ENCODE results near the gene NEB. TPM values are rescaled to one million over a fixed set of nuclear protein-coding genes. Genes with fewer than 3 reads are reported as not detected.

Gene NEB
- polyA plus RNA-seq, 1 donor from 2014 or later = 0.38 TPM

DNA sequence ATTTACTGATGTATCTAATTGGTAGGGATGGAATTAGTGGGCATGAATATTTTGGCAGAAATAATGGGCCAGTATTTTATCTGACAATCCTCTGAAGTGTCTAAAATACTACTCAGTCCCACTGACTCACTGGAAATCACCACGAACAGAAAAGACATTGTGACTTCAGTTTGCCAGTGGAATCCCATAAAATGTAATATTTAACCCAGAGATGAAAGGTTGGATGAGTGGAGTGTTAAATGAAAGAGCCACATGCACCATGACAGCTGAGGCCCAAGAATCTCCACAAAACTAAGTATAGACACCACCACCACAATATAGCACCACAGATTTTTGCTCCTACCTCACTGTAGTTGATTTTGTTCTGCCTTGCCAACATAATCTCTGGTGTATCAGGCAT, 103.9 kb downstream of the NEB start:
- Histone ChIP-seq H3F3A (ENCODE audit: insufficient read depth, low read length, poor library complexity, severe bottlenecking) (no peaks in the 10 kb centered on the region), H3K27me3 (ENCODE audit: insufficient read depth, low read depth, low read length) (no peaks in the 10 kb centered on the region), H4K20me1 (ENCODE audit: insufficient read depth) (no peaks in the 10 kb centered on the region), H3K36me3 (ENCODE audit: insufficient read depth, low read length) (no peaks in the 10 kb centered on the region), H2AFZ (ENCODE audit: low read depth, low read length) (no peak overlapping the region), H3K9me2 (ENCODE audit: insufficient read depth, low read length) (no peaks in the 10 kb centered on the region), H3K9me3 (ENCODE audit: low read length) (no peaks in the 10 kb centered on the region), H3K79me2 (replicated peaks; ENCODE audit: insufficient read depth, low read length) (no peaks in the 10 kb centered on the region), H3K27ac (ENCODE audit: low read length) (no peak overlapping the region), H3K4me2 (ENCODE audit: low read length) (no peak overlapping the region), H3K9ac (ENCODE audit: low read length) (no peak overlapping the region), H3K4me3 (ENCODE audit: low read length) (no peak overlapping the region)
- TF ChIP-seq MXI1 (conservative IDR thresholded peaks at IDR 0.05; ENCODE audit: poor library complexity, severe bottlenecking) = no peak
- TF ChIP-seq, protein P1, sequence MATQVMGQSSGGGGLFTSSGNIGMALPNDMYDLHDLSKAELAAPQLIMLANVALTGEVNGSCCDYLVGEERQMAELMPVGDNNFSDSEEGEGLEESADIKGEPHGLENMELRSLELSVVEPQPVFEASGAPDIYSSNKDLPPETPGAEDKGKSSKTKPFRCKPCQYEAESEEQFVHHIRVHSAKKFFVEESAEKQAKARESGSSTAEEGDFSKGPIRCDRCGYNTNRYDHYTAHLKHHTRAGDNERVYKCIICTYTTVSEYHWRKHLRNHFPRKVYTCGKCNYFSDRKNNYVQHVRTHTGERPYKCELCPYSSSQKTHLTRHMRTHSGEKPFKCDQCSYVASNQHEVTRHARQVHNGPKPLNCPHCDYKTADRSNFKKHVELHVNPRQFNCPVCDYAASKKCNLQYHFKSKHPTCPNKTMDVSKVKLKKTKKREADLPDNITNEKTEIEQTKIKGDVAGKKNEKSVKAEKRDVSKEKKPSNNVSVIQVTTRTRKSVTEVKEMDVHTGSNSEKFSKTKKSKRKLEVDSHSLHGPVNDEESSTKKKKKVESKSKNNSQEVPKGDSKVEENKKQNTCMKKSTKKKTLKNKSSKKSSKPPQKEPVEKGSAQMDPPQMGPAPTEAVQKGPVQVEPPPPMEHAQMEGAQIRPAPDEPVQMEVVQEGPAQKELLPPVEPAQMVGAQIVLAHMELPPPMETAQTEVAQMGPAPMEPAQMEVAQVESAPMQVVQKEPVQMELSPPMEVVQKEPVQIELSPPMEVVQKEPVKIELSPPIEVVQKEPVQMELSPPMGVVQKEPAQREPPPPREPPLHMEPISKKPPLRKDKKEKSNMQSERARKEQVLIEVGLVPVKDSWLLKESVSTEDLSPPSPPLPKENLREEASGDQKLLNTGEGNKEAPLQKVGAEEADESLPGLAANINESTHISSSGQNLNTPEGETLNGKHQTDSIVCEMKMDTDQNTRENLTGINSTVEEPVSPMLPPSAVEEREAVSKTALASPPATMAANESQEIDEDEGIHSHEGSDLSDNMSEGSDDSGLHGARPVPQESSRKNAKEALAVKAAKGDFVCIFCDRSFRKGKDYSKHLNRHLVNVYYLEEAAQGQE (IDR thresholded peaks at IDR 0.05; ENCODE audit: borderline replicate concordance) = no peak
- no peak for TF ChIP-seq TAF1 (IDR thresholded peaks at IDR 0.05; ENCODE audit: low read depth)
- TF ChIP-seq, protein P2, sequence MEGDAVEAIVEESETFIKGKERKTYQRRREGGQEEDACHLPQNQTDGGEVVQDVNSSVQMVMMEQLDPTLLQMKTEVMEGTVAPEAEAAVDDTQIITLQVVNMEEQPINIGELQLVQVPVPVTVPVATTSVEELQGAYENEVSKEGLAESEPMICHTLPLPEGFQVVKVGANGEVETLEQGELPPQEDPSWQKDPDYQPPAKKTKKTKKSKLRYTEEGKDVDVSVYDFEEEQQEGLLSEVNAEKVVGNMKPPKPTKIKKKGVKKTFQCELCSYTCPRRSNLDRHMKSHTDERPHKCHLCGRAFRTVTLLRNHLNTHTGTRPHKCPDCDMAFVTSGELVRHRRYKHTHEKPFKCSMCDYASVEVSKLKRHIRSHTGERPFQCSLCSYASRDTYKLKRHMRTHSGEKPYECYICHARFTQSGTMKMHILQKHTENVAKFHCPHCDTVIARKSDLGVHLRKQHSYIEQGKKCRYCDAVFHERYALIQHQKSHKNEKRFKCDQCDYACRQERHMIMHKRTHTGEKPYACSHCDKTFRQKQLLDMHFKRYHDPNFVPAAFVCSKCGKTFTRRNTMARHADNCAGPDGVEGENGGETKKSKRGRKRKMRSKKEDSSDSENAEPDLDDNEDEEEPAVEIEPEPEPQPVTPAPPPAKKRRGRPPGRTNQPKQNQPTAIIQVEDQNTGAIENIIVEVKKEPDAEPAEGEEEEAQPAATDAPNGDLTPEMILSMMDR (IDR thresholded peaks at IDR 0.05; ENCODE audit: poor library complexity, severe bottlenecking) = no peak
- no peak for TF ChIP-seq RAD21 (conservative IDR thresholded peaks at IDR 0.05)

GRCh38 chr2:151627353-151627752, 106.9 kb downstream of the NEB start:
- Histone ChIP-seq H3K9me2 (ENCODE audit: insufficient read depth, low read length) (no peaks in the 10 kb centered on the region), H3K79me2 (replicated peaks; ENCODE audit: insufficient read depth, low read length) (no peaks in the 10 kb centered on the region), H3K9me3 (ENCODE audit: low read length) (no peaks in the 10 kb centered on the region), H3K27me3 (ENCODE audit: insufficient read depth, low read depth, low read length) (no peaks in the 10 kb centered on the region), H3K4me3 (ENCODE audit: low read length) (no peak overlapping the region), H3K4me2 (ENCODE audit: low read length) (no peak overlapping the region), H3K27ac (ENCODE audit: low read length) (no peak overlapping the region), H2AFZ (ENCODE audit: low read depth, low read length) (no peak overlapping the region), H3K36me3 (ENCODE audit: insufficient read depth, low read length) (no peaks in the 10 kb centered on the region), H3F3A (ENCODE audit: insufficient read depth, low read length, poor library complexity, severe bottlenecking) (no peaks in the 10 kb centered on the region), H4K20me1 (ENCODE audit: insufficient read depth) (no peaks in the 10 kb centered on the region), H3K9ac (ENCODE audit: low read length) (no peak overlapping the region)
- TF ChIP-seq RAD21 (conservative IDR thresholded peaks at IDR 0.05) (no peak), POLR2AphosphoS5 (IDR thresholded peaks at IDR 0.05) (no peak), TAF1 (IDR thresholded peaks at IDR 0.05; ENCODE audit: low read depth) (no peak), MXI1 (conservative IDR thresholded peaks at IDR 0.05; ENCODE audit: poor library complexity, severe bottlenecking) (no peak), EZH2 (IDR thresholded peaks at IDR 0.05; ENCODE audit: borderline replicate concordance, insufficient read depth, low read length, poor library complexity, severe bottlenecking) (no peak), EP300 (conservative IDR thresholded peaks at IDR 0.05; ENCODE audit: poor library complexity, severe bottlenecking) (no peak), SMC3 (conservative IDR thresholded peaks at IDR 0.05; ENCODE audit: poor library complexity) (no peak)
- TF ChIP-seq, protein P2 (IDR thresholded peaks at IDR 0.05; ENCODE audit: poor library complexity, severe bottlenecking) = no peak
- TF ChIP-seq, protein P1 (IDR thresholded peaks at IDR 0.05; ENCODE audit: borderline replicate concordance) = no peak
